IMR-90 (cell line): ENCODE results near the gene CRYGN. TPM values are rescaled to one million over a fixed set of nuclear protein-coding genes. Genes with fewer than 3 reads are reported as not detected.

Experiments
- ATAC-seq: fragments of 200-7000 bp; cut with Tn5 transposase; 2 replicates; pipeline ENCODE4 v1.9.1; 2020; ENCODE audit warnings: low read depth, mild to moderate bottlenecking, moderate library complexity
- BruUV-seq: library from RNA; stranded (reverse); fragments of 400-500 nt; replicated peaks from 2 replicates; lab custom pipeline; 2021; lab: Mats Ljungman, UMichigan
- CTCF ChIA-PET: fragments of 300-600 bp; formaldehyde crosslinking; extraction: SDS; loops from one replicate; lab custom pipeline; 2021; ENCODE audit warnings: antibody characterized with exemption; lab: Yijun Ruan, JAX
- POLR2A ChIA-PET: fragments of 300-600 bp; sonication (Branson Sonifier 250); formaldehyde crosslinking; loops from one replicate; lab custom pipeline; 2022; ENCODE audit warnings: antibody characterized with exemption; ENCODE audit not compliant: unreplicated experiment; lab: Charles Lee
- DNase-seq: peaks from one replicate; pipeline ENCODE4 v3.0.0; 2013
- H2AFZ ChIP-seq: replicated peaks from 2 replicates; pipeline ENCODE3; 2013; ENCODE audit warnings: low read length, mild to moderate bottlenecking; ENCODE audit not compliant: poor library complexity
- H2AK5ac ChIP-seq: 2 replicates; pipeline ENCODE4 v1.6.1; 2013; ENCODE audit warnings: low read depth, low read length, inconsistent platforms
- H2AK9ac ChIP-seq: replicated peaks from 2 replicates; pipeline ENCODE3; 2013; ENCODE audit warnings: mild to moderate bottlenecking, low read depth, low read length, moderate library complexity; ENCODE audit not compliant: poor library complexity
- H2BK120ac ChIP-seq: 2 replicates; pipeline ENCODE4 v1.6.1; 2013; ENCODE audit warnings: low read depth, low read length, inconsistent platforms
- H2BK15ac ChIP-seq: 3 replicates; pipeline ENCODE4 v1.6.1; 2013; ENCODE audit warnings: low read depth, low read length, inconsistent platforms
- H2BK20ac ChIP-seq: 2 replicates; pipeline ENCODE4 v1.6.1; 2013; ENCODE audit warnings: low read depth, mild to moderate bottlenecking, inconsistent platforms, low read length, moderate library complexity
- H2BK5ac ChIP-seq: 2 replicates; pipeline ENCODE4 v1.6.1; 2013; ENCODE audit warnings: mild to moderate bottlenecking, low read depth, low read length, inconsistent platforms; ENCODE audit not compliant: poor library complexity, severe bottlenecking
- H3K14ac ChIP-seq: replicated peaks from 2 replicates; pipeline ENCODE4 v1.6.1; 2013; ENCODE audit warnings: low read depth, low read length, inconsistent platforms
- H3K18ac ChIP-seq: 2 replicates; pipeline ENCODE4 v1.6.1; 2013; ENCODE audit warnings: low read depth, low read length, control low read depth
- H3K23ac ChIP-seq: 2 replicates; pipeline ENCODE4 v1.6.1; 2013; ENCODE audit warnings: low read depth, low read length, inconsistent platforms
- H3K27ac ChIP-seq: 2 replicates; pipeline ENCODE4 v1.5.1; 2013; ENCODE audit warnings: mild to moderate bottlenecking, control low read depth, low read length; ENCODE audit not compliant: insufficient read depth
- H3K27me3 ChIP-seq: 2 replicates; pipeline ENCODE4 v1.6.1; 2013; ENCODE audit warnings: low read length; ENCODE audit not compliant: control insufficient read depth, insufficient read depth
- H3K36me3 ChIP-seq: 2 replicates; pipeline ENCODE4 v1.6.1; 2013; ENCODE audit warnings: low read length, mixed read lengths; ENCODE audit not compliant: control insufficient read depth, insufficient read depth
- H3K4ac ChIP-seq: 2 replicates; pipeline ENCODE4 v1.6.1; 2013; ENCODE audit warnings: low read depth, low read length, inconsistent platforms
- H3K4me1 ChIP-seq: 2 replicates; pipeline ENCODE4 v1.6.1; 2013; ENCODE audit warnings: low read length, mixed read lengths; ENCODE audit not compliant: control insufficient read depth, insufficient read depth
- H3K4me2 ChIP-seq: 2 replicates; pipeline ENCODE4 v1.6.1; 2013; ENCODE audit warnings: low read depth, mild to moderate bottlenecking, control low read depth, low read length, moderate library complexity
- H3K4me3 ChIP-seq: 2 replicates; pipeline ENCODE4 v1.5.1; 2013; ENCODE audit warnings: low read depth, mild to moderate bottlenecking, control low read depth, low read length, moderate library complexity; ENCODE audit not compliant: insufficient read depth
- H3K56ac ChIP-seq: 2 replicates; pipeline ENCODE4 v1.6.1; 2013; ENCODE audit warnings: low read length, inconsistent platforms; ENCODE audit not compliant: insufficient read depth; ENCODE audit errors: extremely low read depth
- H3K79me1 ChIP-seq, 2 experiments: 2 replicates each; pipeline ENCODE4 v1.6.1; 2013; ENCODE audit warnings: low read length in 2 of 2, inconsistent platforms in 1 of 2, low read depth in 1 of 2
- H3K9ac ChIP-seq: 2 replicates; pipeline ENCODE4 v1.6.1; 2013; ENCODE audit warnings: low read depth, low read length, control low read depth
- H3K9me1 ChIP-seq: 2 replicates; pipeline ENCODE4 v1.6.1; 2013; ENCODE audit warnings: low read length, inconsistent platforms; ENCODE audit not compliant: insufficient read depth
- H3K9me3 ChIP-seq: 2 replicates; pipeline ENCODE4 v1.6.1; 2013; ENCODE audit warnings: low read length; ENCODE audit not compliant: control insufficient read depth, insufficient read depth
- H4K20me1 ChIP-seq: 2 replicates; pipeline ENCODE4 v1.6.1; 2013; ENCODE audit warnings: low read length, inconsistent platforms; ENCODE audit not compliant: insufficient read depth
- H4K5ac ChIP-seq: 2 replicates; pipeline ENCODE4 v1.6.1; 2013; ENCODE audit warnings: mild to moderate bottlenecking, low read depth, low read length, control low read depth
- H4K8ac ChIP-seq, 2 experiments: 2 replicates each; pipeline ENCODE4 v1.6.1; 2013; ENCODE audit warnings: low read depth in 2 of 2, low read length in 2 of 2, control low read depth in 1 of 2, inconsistent platforms in 1 of 2
- H4K91ac ChIP-seq: 2 replicates; pipeline ENCODE4 v1.6.1; 2013; ENCODE audit warnings: low read depth, low read length, inconsistent platforms; ENCODE audit not compliant: insufficient read depth
- BHLHE40 ChIP-seq: fragments of 150-350 bp; IDR thresholded peaks from 2 replicates; pipeline ENCODE4 v1.6.1; 2016; ENCODE audit warnings: mild to moderate bottlenecking, low read depth, low read length
- CHD1 ChIP-seq: IDR thresholded peaks from 2 replicates; pipeline ENCODE4 v1.6.1; 2012; ENCODE audit warnings: low read depth, low read length, improper control_type of control experiment
- CTCF ChIP-seq: conservative IDR thresholded peaks from 2 replicates; pipeline ENCODE4 v1.5.1; 2012; ENCODE audit warnings: mild to moderate bottlenecking, low read depth, low read length, improper control_type of control experiment
- FOS ChIP-seq: fragments of 150-350 bp; IDR thresholded peaks from 2 replicates; pipeline ENCODE4 v1.6.1; 2016; ENCODE audit warnings: low read depth, low read length
- MAFK ChIP-seq: IDR thresholded peaks from 2 replicates; pipeline ENCODE4 v1.6.1; 2012; ENCODE audit warnings: low read depth, low read length, improper control_type of control experiment
- MAZ ChIP-seq: IDR thresholded peaks from 2 replicates; pipeline ENCODE4 v1.6.1; 2012; ENCODE audit warnings: low read depth, mild to moderate bottlenecking, low read length, improper control_type of control experiment, moderate library complexity, borderline replicate concordance
- MXI1 ChIP-seq: IDR thresholded peaks from 2 replicates; pipeline ENCODE4 v1.6.1; 2012; ENCODE audit warnings: low read depth, mild to moderate bottlenecking, low read length, moderate library complexity, borderline replicate concordance
- NFE2L2 ChIP-seq: fragments of 150-350 bp; IDR thresholded peaks from 2 replicates; pipeline ENCODE4 v1.6.1; 2016; ENCODE audit warnings: low read depth, mild to moderate bottlenecking, low read length
- POLR2A ChIP-seq: IDR thresholded peaks from 2 replicates; pipeline ENCODE4 v1.6.1; 2012; ENCODE audit warnings: mild to moderate bottlenecking, low read depth, low read length
- RAD21 ChIP-seq: IDR thresholded peaks from 2 replicates; pipeline ENCODE4 v1.6.1; 2012; ENCODE audit warnings: low read length, improper control_type of control experiment
- RCOR1 ChIP-seq: IDR thresholded peaks from 2 replicates; pipeline ENCODE4 v1.6.1; 2012; ENCODE audit warnings: mild to moderate bottlenecking, low read length, improper control_type of control experiment; ENCODE audit not compliant: insufficient replicate concordance
- RFX5 ChIP-seq: IDR thresholded peaks from 2 replicates; pipeline ENCODE4 v1.8.0; 2012; ENCODE audit warnings: low read depth, mild to moderate bottlenecking, low read length, moderate library complexity
- SMC3 ChIP-seq: fragments of 150-350 bp; IDR thresholded peaks from 2 replicates; pipeline ENCODE4 v1.6.1; 2016; ENCODE audit warnings: low read depth, mild to moderate bottlenecking, antibody characterized with exemption, low read length, moderate library complexity
- WGBS, 2 experiments: methylation state at CpG; one replicate each; pipeline versions ENCODE4 v1.1.5 to v1.1.7; 2013; ENCODE audit warnings: missing lambda C conversion rate in 2 of 2; ENCODE audit not compliant: insufficient read length in 1 of 2; ENCODE audit errors: extremely low coverage in 2 of 2; 5-methylcytosine and 5-hydroxymethylcytosine counted together
- dilution Hi-C: fragments of 300-500 bp; cut with HindIII; formaldehyde crosslinking; loops from one replicate; pipeline ENCODE4 v1.14.3; 2018; ENCODE audit warnings: low sequenced_read_pairs; ENCODE audit not compliant: unreplicated experiment
- in situ Hi-C: fragments of 300-500 bp; cut with MboI; formaldehyde crosslinking; loops from 3 replicates; pipeline ENCODE4 v1.14.3; 2019; ENCODE audit warnings: low sequenced_read_pairs, inconsistent platforms, mixed read lengths
- intact Hi-C: fragments of 100-400 bp; cut with micrococcal nuclease; formaldehyde crosslinking; loops from 2 replicates; pipeline ENCODE4 v1.10.0; 2022
- polyA plus RNA-seq, 3 experiments: library from polyadenylated mRNA; depleted of rRNA; stranded (reverse); fragments of >200 nt; gene quantifications; 2 replicates each; pipeline ENCODE4 v1.2.3, GENCODE V29; 2012; ENCODE audit warnings: low replicate concordance in 1 of 3
- total RNA-seq: library from RNA; depleted of rRNA; stranded (reverse); fragments of >200 nt; gene quantifications from 2 replicates; pipeline ENCODE4 v1.2.3, GENCODE V29; 2012
- TF ChIP-seq, protein P1 (sequence below): fragments of 150-350 bp; IDR thresholded peaks from 2 replicates; pipeline ENCODE4 v1.6.1; 2017; ENCODE audit warnings: mild to moderate bottlenecking, antibody characterized with exemption, low read length, low read depth

The CRYGN gene
- total and polyA plus RNA-seq, 2 of the 4 experiments (the other 2 are of a cell fraction): not detected

DNA sequence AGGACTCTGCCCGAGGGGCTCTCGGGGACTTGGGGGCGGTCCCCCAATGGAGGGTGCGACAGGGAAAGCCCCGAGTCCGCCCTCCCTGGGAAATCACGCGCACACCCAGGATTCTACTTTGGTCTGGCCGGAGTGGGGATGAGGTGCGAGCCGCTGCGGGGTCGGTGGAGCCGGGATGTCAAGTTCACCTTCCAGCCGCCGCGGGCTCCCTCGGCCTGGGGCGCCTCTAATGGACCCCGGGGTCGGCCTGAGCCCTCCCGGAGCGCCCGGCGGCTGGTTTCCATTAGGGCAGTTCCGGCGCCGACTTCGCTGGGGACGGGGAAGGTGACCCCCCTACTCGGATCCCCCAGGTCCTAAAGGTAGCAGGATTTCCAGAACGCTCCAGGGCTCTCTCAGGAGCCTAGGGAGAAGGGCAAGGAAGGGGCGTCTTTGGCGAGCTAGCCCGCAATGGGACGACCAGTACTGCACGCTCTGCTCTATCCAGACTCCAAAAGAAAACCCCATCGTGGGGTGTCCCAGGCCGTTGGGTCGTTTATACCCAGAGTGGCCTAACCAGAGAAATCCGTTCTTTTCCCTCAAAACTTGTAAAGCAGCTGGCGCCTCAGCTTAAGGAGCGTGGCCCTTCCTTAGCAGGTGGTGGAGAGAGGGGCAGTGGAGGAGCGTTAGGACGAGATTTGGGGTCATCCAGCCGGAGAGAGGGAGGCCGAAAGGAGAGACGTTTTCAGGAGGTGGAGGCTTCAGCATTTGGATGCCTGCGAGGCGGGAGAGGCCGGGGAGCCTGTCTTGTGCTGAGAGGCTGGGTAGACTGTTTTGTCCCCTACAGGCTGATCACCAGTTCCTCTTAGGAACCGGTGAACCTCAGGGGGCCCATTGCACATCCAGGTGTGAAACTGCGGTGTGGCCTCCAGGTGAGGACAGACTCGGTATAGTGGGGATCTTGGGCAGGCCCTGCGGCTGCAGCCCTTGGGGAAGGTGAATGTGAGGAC lies 29.2 kb downstream of the CRYGN start:
- DNase-seq (no peak), ATAC-seq (peak; percentile 75)
- Histone ChIP-seq H3K36me3 (no peaks in the 10 kb centered on the region), H3K18ac (no peak overlapping the region; the same call in 1 of the 2 replicates), H3K23ac (no peak overlapping the region), H3K4me1 (no peaks in the 10 kb centered on the region), H3K14ac (no peak overlapping the region), H3K9me3 (no peaks in the 10 kb centered on the region; the same call in 1 of the 2 replicates), H3K56ac (no peak overlapping the region), H4K5ac (no peak overlapping the region), H3K79me1 (no peaks in the 10 kb centered on the region), H3K27ac (no peak overlapping the region), H2BK20ac (no peak overlapping the region), H2AK9ac (peak overlapping the region; percentile 8), H3K27me3 (peaks cover 72% of the 10 kb centered on the region), H3K9ac (peak overlapping the region; percentile 24; the same call in 1 of the 2 replicates), H3K4ac (no peak overlapping the region), H3K9me1 (0 out of 2 replicates have a peak, but pooled peaks cover 3% of the 10 kb centered on the region), H2BK120ac (no peak overlapping the region), H4K91ac (no peak overlapping the region), H4K8ac (no peak overlapping the region), H3K4me3 (peak overlapping the region; percentile 36), H4K20me1 (no peaks in the 10 kb centered on the region), H2BK15ac (no peak overlapping the region), H3K4me2 (peak overlapping the region; percentile 37; the same call in 1 of the 2 replicates), H2AFZ (peak overlapping the region; percentile 72), H2BK5ac (no peak overlapping the region), H2AK5ac (no peak overlapping the region)
- dilution Hi-C loops: no loop called here
- ChIA-PET POLR2A (no interaction called here), CTCF (interaction anchor here (0.6 kb wide), 1 partner anchor 70 kb away, joined by 4 read pairs; no protein-coding TSS in a partner anchor)
- 6% methylated on average over 12 of the region's 55 CpGs; no CpG with 5 or more reads in 1 of the 2 experiments for WGBS, 2 experiments
- in situ Hi-C loops: no loop called here
- intact Hi-C loops: no loop called here
- BruUV-seq: no TSS peak
- TF ChIP-seq MAZ (no peak), RAD21 (no peak), SMC3 (no peak), RCOR1 (no peak), CHD1 (no peak), FOS (no peak), NFE2L2 (no peak), MAFK (no peak), MXI1 (no peak), POLR2A (no peak), CTCF (no peak), BHLHE40 (no peak), RFX5 (no peak)
- TF ChIP-seq, protein P1, sequence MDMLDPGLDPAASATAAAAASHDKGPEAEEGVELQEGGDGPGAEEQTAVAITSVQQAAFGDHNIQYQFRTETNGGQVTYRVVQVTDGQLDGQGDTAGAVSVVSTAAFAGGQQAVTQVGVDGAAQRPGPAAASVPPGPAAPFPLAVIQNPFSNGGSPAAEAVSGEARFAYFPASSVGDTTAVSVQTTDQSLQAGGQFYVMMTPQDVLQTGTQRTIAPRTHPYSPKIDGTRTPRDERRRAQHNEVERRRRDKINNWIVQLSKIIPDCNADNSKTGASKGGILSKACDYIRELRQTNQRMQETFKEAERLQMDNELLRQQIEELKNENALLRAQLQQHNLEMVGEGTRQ: no peak
